NCI-H2029 treated with DMSO at 0.1 percent for 48 hours (cell line): ENCODE measurements around the gene KSR1.
"Not testable (repeated sequence)": the region's sequence is repeated elsewhere in the genome, so short reads cannot be mapped to it uniquely, and the experiment has no call there.

Experiments used
- DNase-seq: peaks from one replicate; lab custom pipeline; 2025; lab: John Stamatoyannopoulos, UW

The KSR1 gene

DNA sequence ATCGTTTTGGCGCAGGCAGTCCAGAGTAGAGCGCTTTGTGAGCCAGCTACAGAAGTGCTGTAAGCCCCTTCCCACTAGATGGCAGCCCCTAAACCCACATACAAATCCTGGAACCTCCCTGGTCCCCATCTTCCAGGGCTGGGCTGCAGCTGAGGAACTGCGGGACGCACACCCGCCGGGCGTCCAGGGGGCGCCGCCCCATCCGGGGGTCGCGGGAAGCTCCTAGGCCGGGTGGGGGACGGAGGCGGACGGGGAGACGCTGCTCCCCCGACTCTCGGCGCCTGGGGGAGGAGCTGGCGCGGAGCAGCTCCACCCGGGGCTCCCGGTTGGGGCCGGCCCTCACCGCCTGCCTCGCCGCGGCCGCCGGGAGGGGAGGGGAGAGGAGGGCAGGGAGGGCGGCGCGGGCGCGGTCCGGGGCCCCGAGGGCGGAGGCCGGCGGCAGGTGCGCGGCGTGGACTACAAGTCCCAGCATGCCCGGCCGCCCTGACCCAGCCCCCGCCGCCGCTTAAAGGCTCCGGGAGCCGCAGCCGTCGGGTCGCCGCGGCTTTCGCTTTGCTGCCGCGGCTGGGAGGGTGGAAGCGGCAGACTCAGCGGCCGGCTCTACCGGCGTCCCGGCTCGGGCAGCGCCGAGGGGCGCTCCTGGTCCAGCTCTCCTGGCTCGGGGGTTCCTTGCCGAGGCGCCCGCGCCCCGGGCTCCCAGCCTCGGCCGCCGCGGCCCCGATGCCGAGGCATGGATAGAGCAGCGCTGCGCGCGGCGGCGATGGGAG lies at the start of gene KSR1:
Gene KSR1 (plus strand): TSS at position 535 of the 767 bp plus-strand sequence. CDS start 196 bp downstream, at position 731.
- no peak for DNase-seq

DNA sequence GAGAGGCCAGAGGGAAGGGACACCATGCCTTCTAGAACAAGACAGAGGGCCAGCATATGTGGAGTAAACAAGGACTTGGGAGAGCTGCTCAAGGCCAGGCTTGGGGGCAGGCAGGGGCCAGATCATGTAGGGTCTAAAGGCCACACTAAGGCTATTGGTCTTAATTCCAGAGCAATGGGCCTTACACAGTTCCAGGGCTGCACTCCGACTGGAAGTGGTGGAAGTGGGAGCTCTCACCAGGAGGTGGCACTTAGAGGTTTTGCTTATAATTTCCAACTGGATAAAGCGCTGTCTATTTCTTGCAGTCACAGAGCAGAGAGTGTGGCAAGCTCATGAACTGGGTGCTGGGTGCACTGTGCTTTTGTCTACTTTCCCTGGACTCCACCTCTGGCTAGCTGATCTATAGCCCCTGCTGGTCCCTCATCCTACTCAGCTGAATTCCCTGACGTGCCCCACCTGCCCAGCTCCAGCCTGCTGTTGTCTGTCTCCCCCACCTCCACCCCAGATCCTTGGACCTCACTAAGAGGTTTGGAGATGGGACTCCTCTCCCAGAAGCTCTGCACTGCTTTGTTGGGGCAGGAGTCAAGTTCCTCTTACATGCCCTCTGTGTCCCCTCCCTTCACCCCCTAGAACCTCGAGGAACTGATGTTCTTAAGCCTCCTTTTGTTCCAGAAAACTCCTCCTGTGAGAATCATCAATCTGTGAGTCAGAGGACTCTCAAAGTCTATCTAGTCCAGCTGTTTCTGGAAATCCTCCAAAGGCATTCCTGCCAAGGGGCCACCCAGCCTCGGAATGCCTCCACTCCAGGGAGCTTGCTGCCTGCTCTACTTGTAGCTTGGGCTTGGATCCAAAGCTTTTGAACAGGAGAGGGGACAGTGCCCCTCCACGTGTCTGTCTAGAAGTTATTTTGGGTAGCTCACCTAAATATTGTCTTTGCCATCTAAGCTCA lies 48.1 kb upstream of the KSR1 start:
- no peak for DNase-seq

DNA sequence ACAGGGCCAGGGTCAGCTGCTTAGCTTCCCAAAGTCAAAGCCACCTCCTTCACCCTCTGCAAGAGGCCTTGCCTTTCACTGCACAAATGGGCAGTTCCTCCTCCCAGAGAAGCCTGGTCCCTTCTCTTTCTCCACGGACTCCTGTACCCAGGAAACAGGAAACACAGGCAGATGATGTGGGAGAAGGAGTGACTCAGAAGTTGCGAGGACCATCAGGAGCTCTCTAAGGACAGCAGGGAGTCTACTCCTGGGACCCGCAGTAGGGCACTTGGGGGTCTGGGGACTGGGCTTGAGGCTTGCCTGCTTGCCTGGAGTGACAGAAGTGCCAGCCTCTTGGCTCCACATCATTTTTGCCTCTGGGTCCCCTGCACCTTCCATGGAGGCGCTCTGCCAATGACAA lies 47.4 kb upstream of the KSR1 start:
- no peak for DNase-seq

DNA sequence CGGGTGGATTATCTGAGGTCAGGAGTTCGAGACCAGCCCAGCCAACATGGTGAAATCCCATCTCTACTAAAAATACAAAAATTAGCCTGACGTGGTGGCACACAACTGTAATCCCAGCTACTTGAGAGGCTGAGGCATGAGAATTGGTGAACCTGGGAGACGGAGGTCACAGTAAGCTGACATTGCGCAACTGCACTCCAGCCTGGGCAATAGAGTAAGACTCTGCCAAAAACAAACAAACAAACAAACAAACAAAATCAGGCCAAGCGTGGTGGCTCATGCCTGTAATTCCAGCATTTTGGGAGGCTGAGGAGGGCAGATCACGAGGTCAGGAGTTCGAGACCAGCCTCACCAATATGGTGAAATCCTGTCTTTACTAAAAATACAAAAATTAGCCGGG lies 44.1 kb upstream of the KSR1 start:
- not testable (repeated sequence) for DNase-seq

DNA sequence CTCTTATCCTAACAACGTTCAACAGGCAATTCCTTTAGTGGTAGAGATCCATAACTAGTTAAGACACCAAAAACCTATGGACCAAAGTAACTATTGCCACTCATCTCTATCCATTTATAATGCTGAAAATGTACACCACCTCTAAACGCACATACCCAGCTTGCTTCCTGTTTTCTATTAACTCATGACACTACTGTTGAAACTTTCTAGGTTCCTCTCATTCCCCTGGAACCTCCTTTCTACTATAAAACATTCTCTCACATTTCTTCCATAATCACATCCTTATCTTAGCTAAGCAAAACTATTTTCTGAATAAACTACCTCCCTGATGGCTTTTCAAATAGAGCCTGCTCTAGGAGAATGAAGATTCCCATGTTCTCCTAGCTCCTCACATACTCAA lies 42.9 kb upstream of the KSR1 start:
- DNase-seq, result no peak

DNA sequence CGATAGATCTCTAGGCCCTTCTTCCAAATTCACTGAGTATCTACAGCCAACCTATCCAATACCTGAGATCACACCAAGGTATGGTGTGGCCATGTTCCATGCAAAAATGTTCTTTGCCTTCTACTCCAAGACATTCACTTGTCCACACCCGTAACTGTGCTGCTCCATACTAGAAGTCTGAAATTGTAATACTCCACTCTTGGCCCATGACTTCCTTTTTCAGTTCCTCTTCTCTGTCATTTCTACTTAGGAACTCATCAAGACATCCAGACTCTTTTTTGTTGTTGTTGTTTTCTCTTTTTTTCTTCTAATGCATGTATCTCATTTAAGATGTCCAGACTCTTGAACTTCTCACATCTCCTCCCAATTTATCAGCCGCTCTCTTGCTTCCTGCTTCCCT lies 42.5 kb upstream of the KSR1 start:
- DNase-seq, result no peak

DNA sequence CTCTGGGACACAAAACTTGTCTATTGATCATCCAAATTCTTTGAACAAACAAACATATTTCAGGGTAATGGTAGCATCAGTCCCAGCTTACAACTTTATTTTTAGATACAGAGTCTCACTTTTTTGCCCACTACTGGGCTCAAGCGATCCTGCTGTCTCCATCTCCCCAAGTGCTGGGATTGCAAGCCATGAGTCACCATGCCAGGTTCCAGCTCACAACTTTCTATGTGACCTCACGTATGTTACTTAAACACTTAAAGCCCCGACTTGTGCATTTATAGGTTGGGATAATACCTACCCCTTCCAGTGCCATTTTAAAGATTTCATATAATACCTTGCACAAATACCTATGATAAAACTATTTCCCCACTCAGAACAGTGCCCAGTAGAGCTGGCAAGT lies 42.0 kb upstream of the KSR1 start:
- no peak for DNase-seq

DNA sequence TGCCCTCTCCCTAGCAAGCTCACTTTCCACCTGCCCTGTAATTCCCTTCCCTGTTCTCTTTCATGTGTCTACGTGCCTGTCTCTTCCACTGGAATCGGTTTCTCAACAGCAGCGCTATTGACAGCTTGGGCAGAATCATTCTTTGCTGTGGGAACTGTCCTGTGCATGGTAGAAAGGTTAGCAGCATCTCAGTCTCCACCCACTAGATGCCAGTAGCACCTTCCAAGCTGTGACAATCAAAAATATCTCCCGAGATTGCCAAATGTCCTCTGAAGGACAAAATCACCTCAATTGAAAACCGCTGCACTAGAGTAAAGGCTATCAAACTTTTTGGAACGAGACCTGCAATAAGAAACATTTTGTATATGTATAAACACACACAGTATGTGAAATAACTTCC lies 41.6 kb upstream of the KSR1 start:
- no peak for DNase-seq

DNA sequence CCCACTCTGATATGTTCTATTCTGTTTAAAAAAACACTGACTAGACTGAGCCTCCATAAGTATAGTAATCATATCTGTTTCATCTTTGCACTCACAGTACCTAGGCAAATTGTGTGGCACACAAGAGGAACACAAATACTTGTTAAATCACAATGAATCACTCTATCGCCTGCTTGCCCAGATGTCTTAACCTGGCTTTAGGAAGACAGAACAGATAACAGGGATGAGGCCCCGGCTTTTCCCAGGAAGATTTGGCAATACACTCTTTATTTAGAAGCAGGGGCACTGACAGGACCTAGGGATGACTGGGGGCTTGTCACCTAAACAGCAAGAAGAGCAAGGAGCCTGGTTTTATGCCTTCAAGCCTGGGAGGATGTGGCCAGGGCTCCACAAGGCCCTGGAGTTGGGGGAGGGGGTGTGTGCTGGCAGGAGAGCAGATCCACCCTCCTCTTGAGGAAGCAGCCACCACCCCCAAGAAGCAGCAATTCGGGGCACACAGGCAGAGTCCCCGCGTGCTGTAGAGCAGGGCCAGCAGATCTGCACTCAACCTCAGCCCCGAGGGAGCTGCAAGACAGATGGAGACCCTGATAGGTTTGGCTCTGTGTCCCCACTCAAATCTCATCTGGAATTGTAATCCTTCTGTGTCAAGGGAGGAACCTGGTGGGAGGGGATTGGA lies 41.0 kb upstream of the KSR1 start:
- no peak for DNase-seq

DNA sequence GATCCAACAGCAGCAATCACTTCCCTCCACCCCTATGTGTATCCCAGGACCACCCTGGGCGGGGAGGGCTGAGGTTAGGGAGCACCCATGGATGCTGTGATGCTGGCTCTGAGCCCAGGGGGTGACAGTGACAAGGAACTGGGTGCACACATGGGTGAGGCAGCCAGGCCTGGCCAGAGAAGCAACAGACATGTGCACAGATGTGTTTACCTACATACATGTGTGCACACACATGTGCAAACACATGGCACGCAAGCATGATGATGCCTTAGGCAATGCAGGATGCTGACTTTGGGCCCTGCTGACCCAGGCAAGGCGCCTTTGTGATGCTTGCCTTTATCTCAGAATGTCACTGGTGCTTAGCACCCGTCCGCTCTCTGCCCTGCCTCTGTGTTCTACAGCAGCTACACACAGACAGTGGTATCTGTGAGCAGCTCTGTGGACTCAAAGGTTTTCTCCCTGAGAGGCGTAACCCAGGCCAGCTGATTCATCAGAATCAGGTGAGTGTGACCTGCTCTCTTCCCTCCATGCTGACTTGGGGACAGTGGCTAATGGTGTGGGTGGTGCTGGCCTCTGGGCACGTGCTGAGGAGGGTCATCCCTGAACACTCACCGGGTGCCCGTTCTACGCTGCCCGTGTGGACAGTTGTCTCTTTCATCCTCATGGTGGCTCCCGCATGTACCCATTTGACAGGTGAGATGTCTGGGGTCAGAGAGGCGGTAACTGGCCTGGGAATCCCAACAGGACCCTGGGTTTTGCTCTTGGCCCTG lies 38.5 kb upstream of the KSR1 start:
- DNase-seq, result no peak

DNA sequence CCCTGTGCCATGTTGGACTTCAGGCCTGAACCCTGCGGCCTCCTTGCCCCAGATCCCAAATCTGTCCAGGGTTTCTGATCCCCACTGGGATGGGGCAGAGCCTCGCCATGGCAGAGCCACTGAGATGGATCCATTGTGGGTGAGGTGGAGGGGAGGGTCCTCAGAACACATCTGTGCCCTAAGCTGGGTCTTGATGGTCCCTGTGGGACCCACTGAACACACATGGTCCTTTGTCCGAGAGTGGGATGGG lies 38.0 kb upstream of the KSR1 start:
- no peak for DNase-seq

DNA sequence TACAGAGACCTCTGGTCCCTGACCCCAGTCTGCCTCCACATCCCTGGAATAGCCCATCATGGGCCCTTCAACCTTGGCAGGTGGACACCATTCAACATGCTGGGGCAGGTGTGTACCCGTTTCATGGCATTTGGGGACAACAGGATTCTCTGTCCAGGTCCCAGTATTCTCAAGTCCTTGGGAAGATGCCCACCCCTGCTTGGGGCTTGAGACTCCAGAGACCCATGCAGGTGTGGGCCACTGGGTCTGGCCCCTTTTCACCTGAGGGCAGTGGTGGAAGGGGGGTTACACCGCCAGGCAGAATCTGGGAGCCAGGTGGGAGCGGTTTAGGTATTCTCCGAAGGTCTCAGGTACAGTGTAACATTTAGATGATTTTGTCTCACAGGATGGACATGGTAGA lies 37.1 kb upstream of the KSR1 start:
- no peak for DNase-seq

DNA sequence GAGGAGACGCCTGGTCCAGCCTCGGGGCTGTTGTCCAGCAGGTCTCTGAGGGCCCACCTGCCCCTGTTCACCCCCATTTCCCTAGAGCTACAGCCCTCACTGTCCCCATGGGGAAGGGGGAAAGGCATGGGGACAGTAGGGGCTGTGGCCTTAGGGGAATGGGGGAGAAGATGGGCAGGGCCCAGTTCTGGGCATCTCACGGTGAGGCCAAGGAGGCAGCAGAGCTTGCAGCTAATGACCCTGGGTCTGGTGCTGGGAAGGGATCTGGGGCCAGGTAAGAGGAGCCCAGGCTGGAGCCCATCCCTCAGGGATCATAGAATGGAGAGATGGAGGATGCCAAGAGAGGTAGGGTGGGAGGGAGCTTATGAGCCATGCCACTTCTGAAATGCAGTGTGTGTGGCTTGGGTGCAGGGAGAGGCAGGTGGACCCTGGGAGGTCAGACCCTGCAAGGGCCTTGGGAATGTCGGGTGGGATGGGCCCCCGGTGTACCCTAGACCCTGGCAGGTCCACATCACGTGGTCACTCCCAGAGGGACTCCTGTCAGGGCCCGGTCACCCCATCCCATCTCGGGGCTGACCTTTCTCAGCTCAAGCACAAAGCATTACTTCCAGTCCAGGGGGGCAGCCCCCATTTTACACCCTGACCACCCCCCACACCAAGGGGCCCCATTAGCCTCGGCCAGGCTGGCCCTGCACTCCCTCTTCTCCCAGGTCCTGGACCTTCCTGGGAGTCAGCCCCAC lies 35.9 kb upstream of the KSR1 start:
- no peak for DNase-seq

DNA sequence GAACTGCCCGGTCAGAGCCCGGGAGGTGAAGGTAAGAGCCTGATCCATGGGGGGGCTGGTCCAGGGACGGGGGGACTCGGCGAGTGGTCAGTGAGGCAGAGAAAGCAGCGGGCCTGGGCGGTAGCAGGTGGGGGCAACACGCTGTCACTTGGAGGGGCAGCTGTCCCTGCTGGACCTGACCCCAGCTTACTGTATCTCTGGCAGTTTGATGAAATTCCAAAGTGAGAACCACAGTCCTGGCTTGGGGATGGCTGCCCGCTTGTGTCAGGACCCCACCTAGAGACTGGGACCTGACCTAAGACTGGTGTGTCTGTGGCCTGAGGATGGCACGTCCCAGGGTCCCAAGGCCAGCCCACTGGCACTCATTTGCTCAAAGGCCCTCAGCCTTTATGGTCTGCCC lies 35.1 kb upstream of the KSR1 start:
- DNase-seq, result no peak

DNA sequence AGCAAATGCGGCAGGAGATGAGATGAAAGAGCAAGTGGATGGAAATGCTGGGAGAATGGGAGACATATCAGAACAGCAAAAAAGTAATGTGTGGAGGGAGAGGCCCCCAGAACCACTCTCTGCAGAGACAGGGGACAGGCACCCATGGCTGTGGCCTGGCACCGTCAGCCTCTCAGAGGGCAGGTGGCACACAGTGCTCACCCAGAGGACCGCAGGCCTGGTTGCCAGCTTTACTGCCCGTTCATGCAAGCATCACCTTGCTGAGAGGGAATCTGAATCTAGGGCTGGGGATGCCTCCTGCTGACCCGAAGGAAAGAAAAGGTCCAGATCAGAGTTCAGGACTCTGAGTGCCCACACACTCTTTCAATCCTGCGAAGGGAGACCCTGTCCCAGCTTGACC lies 34.6 kb upstream of the KSR1 start:
- DNase-seq, result not testable (repeated sequence)

DNA sequence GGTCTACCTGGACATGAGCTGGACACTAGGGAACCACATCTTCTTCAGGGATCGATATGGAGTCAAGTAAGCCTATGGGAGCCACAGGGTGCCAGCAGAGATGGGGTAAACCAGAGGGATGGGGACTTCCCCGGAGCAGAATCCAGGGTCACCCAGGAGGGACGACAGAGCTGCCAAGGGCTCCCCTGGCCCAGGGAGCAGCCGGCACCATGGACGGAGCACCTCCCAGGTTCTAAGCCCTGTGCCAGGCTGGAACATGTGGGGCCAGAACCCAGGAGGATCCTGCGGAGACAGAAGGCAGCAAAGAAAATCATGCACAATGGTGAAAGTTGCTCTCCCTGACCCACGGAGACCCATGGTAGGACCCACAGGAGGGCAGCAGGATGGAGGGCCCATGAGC lies 33.6 kb upstream of the KSR1 start:
- no peak for DNase-seq

DNA sequence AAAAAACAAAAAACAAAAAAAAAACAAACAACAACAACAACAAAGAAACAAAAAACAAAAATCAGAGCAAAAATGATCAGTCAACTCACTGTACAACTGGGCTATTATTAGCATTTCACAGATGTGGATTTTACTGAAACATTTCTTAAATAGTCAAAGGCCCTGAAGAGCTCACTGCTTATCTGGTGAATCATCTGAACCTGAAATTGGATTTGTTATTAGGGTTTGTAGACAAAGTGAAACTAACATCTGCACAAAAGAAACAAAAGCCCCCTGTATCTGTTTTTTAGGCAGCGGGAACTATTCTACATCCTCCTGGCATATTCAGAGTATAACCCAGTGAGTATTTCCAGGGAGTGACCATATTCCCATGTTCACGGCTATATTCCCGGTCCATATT lies 32.6 kb upstream of the KSR1 start:
- no peak for DNase-seq

DNA sequence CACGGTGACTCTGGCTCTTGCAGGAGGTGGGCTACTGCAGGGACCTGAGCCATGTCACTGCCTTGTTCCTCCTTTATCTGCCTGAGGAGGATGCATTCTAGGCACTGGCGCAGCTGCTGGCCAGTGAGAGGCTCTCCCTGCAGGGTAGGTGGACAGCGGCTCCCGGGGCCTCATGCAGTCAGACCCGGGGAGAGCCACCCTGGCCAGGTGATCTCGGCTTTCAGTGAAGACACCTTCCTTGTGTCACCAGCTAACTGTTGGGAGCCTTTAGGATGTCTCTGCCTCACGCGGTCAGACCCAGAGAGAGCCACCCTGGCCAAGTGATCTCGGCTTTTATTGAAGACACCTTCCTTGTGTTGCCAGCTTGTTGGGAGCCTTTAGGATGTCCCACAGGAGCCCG lies 31.7 kb upstream of the KSR1 start:
- DNase-seq, result no peak

DNA sequence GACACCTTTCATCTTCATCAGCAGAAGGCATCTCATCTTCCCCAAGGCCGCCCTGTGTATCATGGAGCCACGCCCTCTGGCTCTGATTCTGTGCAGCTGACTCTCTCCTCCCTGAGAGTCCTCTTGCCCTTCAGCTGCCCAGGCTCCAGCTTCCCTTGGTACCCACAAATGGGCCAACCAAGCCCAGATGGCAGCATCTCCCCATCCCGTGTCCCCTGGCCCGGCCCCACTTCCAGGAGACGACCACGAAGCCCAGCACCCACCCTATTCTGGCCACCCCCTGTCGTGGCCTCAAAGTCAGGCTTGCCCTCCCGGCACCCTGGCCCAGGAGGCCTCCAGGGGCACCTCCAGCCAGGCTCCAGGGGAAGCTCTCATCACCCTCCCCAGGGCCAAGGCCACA lies 31.3 kb upstream of the KSR1 start:
- no peak for DNase-seq

DNA sequence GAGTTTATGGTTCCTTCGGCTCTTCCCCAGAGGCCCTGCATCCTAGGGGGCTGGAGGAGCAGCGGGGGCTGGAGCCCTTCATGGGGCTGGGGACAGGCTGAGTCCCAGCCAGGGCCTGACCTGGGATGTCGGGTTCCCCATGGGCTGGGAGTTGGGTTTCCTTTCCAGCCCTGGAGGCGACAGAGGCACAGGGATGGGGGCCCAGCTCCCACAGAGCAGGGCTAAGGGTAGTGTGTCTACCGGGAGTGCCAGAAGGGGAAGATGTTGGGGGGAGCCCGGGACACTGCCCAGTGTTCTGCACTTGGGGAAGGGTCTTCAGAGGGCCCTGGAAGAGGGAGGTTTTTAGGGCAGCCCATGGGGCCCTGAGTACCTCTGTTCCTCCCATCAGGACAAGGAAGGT lies 30.7 kb upstream of the KSR1 start:
- not testable (repeated sequence) for DNase-seq

DNA sequence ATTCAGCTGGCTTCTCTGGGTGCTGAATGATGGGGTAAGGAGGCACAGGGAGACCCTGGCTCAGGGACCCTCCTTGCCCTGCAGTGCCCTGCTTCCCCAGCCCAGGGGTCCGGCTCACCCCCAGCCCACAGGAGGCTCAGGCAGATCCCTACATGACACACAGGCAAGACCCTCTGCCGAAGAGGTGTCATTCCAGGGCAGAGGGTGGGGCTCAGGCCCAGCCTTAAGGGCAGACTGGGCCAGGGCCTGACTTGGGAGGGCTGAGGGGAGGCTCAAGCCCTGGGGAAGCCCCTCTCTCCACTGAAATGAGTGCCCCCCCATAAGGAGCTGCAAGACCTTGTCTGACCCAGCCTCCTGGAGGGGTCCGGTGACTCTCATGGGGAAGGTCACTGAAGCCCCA lies 30.3 kb upstream of the KSR1 start:
- no peak for DNase-seq

DNA sequence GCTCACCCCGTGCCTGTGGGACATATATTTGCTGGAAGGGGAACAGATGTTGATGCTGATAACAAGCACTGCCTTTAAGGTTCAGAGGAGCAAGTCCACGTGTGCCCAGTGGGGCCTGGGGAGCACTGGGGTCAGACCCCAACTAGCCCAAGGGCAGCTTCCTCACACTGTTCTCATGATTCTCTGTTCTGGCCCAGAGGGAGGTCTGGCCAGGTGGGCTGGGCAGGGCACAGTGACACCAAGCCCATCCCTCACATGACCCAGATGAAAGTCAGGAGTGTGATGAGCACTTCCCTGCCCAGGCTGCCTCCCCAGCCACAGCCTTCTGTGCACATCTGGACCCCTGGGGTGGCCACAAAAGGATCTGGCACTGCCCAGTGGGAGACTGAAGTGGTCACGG lies 29.8 kb upstream of the KSR1 start:
- not testable (repeated sequence) for DNase-seq
